HEK293 (cell line): ENCODE data around the gene TTC13.

ENCODE experiments used
- CTCF ChIP-seq: fragments of 450-650 bp; formaldehyde crosslinking; IDR thresholded peaks from 2 replicates; pipeline ENCODE4 v1.5.1; 2016; ENCODE audit warnings: missing biosample characterization, missing genetic modification characterization
- ELK4 ChIP-seq: IDR thresholded peaks from 2 replicates; pipeline ENCODE4 v1.6.1; 2011; ENCODE audit warnings: mild to moderate bottlenecking, low read depth, low read length, borderline replicate concordance
- FEZF1 ChIP-seq: fragments of 450-650 bp; formaldehyde crosslinking; IDR thresholded peaks from 2 replicates; pipeline ENCODE4 v1.5.1; 2016; ENCODE audit warnings: missing biosample characterization, missing genetic modification characterization
- GLIS1 ChIP-seq: fragments of 450-650 bp; formaldehyde crosslinking; IDR thresholded peaks from 2 replicates; pipeline ENCODE4 v1.5.1; 2016; ENCODE audit warnings: missing biosample characterization, missing genetic modification characterization
- HOXC10 ChIP-seq: sonication (generic); formaldehyde crosslinking; IDR thresholded peaks from 2 replicates; pipeline ENCODE4 v1.8.1; 2023; ENCODE audit warnings: mild to moderate bottlenecking, missing genetic modification reagents
- MYNN ChIP-seq: fragments of 450-650 bp; formaldehyde crosslinking; IDR thresholded peaks from 2 replicates; pipeline ENCODE4 v1.5.1; 2016; ENCODE audit warnings: missing biosample characterization, missing genetic modification characterization, borderline replicate concordance
- PRDM1 ChIP-seq: fragments of 450-650 bp; formaldehyde crosslinking; IDR thresholded peaks from 2 replicates; pipeline ENCODE4; 2016; ENCODE audit warnings: missing biosample characterization, missing genetic modification characterization
- REPIN1 ChIP-seq: fragments of 450-650 bp; formaldehyde crosslinking; IDR thresholded peaks from 2 replicates; pipeline ENCODE4 v1.5.1; 2017; ENCODE audit warnings: missing biosample characterization, missing genetic modification characterization, low read depth
- SETDB1 ChIP-seq: IDR thresholded peaks from one replicate; pipeline ENCODE4 v1.6.1; 2017; ENCODE audit warnings: mild to moderate bottlenecking, low read length, moderate library complexity, mixed read lengths; ENCODE audit not compliant: insufficient read length
- YY2 ChIP-seq: fragments of 450-650 bp; formaldehyde crosslinking; IDR thresholded peaks from 2 replicates; pipeline ENCODE4 v1.5.1; 2016; ENCODE audit warnings: missing biosample characterization, missing genetic modification characterization
- ZBTB20 ChIP-seq: fragments of 450-650 bp; formaldehyde crosslinking; IDR thresholded peaks from 2 replicates; pipeline ENCODE4 v1.5.1; 2016; ENCODE audit warnings: missing biosample characterization, missing genetic modification characterization
- ZFP37 ChIP-seq: fragments of 450-650 bp; formaldehyde crosslinking; IDR thresholded peaks from 2 replicates; pipeline ENCODE4 v1.5.1; 2016; ENCODE audit warnings: missing biosample characterization, missing genetic modification characterization
- ZFP69B ChIP-seq: fragments of 450-650 bp; formaldehyde crosslinking; IDR thresholded peaks from 2 replicates; pipeline ENCODE4 v1.5.1; 2016; ENCODE audit warnings: missing biosample characterization, missing genetic modification characterization
- ZNF133 ChIP-seq: fragments of 450-650 bp; formaldehyde crosslinking; IDR thresholded peaks from 2 replicates; pipeline ENCODE4 v1.5.1; 2016; ENCODE audit warnings: missing biosample characterization, missing genetic modification characterization
- ZNF140 ChIP-seq: fragments of 450-650 bp; formaldehyde crosslinking; IDR thresholded peaks from 2 replicates; pipeline ENCODE4 v1.5.1; 2016; ENCODE audit warnings: missing biosample characterization, missing genetic modification characterization
- ZNF146 ChIP-seq: fragments of 450-650 bp; formaldehyde crosslinking; IDR thresholded peaks from 2 replicates; pipeline ENCODE4 v1.5.1; 2016; ENCODE audit warnings: missing biosample characterization, missing genetic modification characterization
- ZNF2 ChIP-seq: fragments of 450-650 bp; formaldehyde crosslinking; IDR thresholded peaks from 2 replicates; pipeline ENCODE4 v1.5.1; 2016; ENCODE audit warnings: missing biosample characterization, missing genetic modification characterization
- ZNF214 ChIP-seq: fragments of 450-650 bp; formaldehyde crosslinking; IDR thresholded peaks from 2 replicates; pipeline ENCODE4 v1.5.1; 2017; ENCODE audit warnings: missing biosample characterization, mild to moderate bottlenecking, missing genetic modification characterization, borderline replicate concordance
- ZNF23 ChIP-seq: fragments of 450-650 bp; formaldehyde crosslinking; IDR thresholded peaks from 2 replicates; pipeline ENCODE4 v1.5.1; 2016; ENCODE audit warnings: missing biosample characterization, missing genetic modification characterization, borderline replicate concordance
- ZNF521 ChIP-seq: fragments of 450-650 bp; formaldehyde crosslinking; IDR thresholded peaks from 2 replicates; pipeline ENCODE4 v1.5.1; 2017; ENCODE audit warnings: missing biosample characterization, mild to moderate bottlenecking, missing genetic modification characterization
- ZNF548 ChIP-seq: fragments of 450-650 bp; formaldehyde crosslinking; IDR thresholded peaks from 2 replicates; pipeline ENCODE4 v1.5.1; 2016; ENCODE audit warnings: missing biosample characterization, missing genetic modification characterization
- ZNF549 ChIP-seq: fragments of 450-650 bp; IDR thresholded peaks from 2 replicates; pipeline ENCODE4 v1.5.1; 2018; ENCODE audit warnings: missing biosample characterization, missing genetic modification characterization, mild to moderate bottlenecking, inconsistent platforms, moderate library complexity
- ZNF561 ChIP-seq: fragments of 450-650 bp; IDR thresholded peaks from 2 replicates; pipeline ENCODE4 v1.5.1; 2018; ENCODE audit warnings: missing biosample characterization, missing genetic modification characterization, borderline replicate concordance
- ZNF76 ChIP-seq: fragments of 450-650 bp; formaldehyde crosslinking; IDR thresholded peaks from 2 replicates; pipeline ENCODE4; 2016; ENCODE audit warnings: low read depth, missing biosample characterization, missing genetic modification characterization, borderline replicate concordance
- ZNF768 ChIP-seq: fragments of 450-650 bp; formaldehyde crosslinking; IDR thresholded peaks from 2 replicates; pipeline ENCODE4 v1.5.1; 2018; ENCODE audit warnings: missing biosample characterization, mild to moderate bottlenecking, missing genetic modification characterization
- ZSCAN23 ChIP-seq: fragments of 450-650 bp; formaldehyde crosslinking; IDR thresholded peaks from 2 replicates; pipeline ENCODE4 v1.5.1; 2016; ENCODE audit warnings: missing biosample characterization, missing genetic modification characterization
- ZXDB ChIP-seq: fragments of 450-650 bp; formaldehyde crosslinking; IDR thresholded peaks from 2 replicates; pipeline ENCODE4 v1.5.1; 2016; ENCODE audit warnings: missing biosample characterization, missing genetic modification characterization
- TF ChIP-seq, protein P1 (sequence below): fragments of 450-650 bp; formaldehyde crosslinking; optimal IDR thresholded peaks from 2 replicates; pipeline ENCODE3; 2016; ENCODE audit warnings: missing biosample characterization, mild to moderate bottlenecking, missing genetic modification characterization
- TF ChIP-seq, protein P2 (sequence below): fragments of 450-650 bp; IDR thresholded peaks from 2 replicates; pipeline ENCODE4 v1.5.1; 2018; ENCODE audit warnings: missing biosample characterization, mild to moderate bottlenecking, missing genetic modification characterization
- TF ChIP-seq, protein P3 (sequence below): fragments of 450-650 bp; formaldehyde crosslinking; IDR thresholded peaks from 2 replicates; pipeline ENCODE4 v1.5.1; 2016; ENCODE audit warnings: missing biosample characterization, missing genetic modification characterization
- TF ChIP-seq, protein P4 (sequence below): fragments of 450-650 bp; formaldehyde crosslinking; IDR thresholded peaks from 2 replicates; pipeline ENCODE4 v1.5.1; 2016; ENCODE audit warnings: missing biosample characterization, missing genetic modification characterization

TTC13 gene

DNA sequence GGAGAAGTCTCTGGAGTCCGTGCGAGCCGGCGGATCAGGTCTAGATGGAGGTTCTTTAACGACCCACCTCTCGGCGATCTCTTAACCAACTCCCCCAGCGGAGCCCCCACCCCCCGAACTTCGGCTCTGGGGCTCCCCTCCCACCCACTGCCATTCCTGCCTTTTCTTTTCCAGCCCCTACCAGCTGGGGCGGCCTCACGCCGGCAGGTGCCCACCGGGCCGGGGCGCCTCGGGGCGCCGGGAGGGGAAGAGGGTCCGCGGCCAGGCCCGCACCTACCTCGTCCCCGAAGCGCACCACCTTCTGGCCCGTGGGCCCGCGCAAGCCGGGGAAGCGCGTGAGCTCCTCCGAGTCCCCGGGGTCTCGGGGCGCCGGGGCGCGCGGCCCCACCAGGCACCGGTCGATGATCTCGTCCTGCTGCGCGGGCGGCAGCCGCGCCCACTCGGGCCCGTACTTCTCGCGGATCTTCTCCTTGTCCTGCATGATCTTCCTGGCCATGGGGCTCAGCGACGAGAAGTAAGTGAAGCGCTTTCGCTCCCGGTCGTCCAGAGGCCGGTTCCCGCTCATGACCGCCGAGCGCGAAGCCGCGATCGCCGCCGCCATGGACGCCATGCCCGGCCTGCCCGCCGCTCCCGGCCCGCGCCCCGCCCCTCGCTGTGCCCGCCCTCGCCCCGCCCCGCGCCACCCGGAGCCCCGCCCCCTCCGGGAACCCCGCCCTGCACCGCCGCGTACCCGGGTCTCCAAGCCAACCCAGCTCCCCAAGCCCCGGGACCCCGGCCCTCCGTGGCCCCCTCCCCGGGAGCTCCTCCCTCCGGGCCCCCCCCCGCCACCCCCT, 110.5 kb downstream of the TTC13 start, which contains the start of gene C1orf198 (continued):
- no peak for TF ChIP-seq ZNF521 (tag by site-specific recombination)
- peak; percentile 21; the same call in 1 of the 2 replicates for TF ChIP-seq ZBTB20 (tag by site-specific recombination)
- no peak for TF ChIP-seq FEZF1 (tag by site-specific recombination)
- no peak for TF ChIP-seq SETDB1
- 0 out of 2 replicates have a peak, but pooled peaks have one; percentile 34 for TF ChIP-seq ZSCAN23 (tag by site-specific recombination)
- TF ChIP-seq REPIN1 (tag by site-specific recombination) = peak; percentile 94; the same call in 1 of the 2 replicates
- peak; percentile 30; the same call in 1 of the 2 replicates for TF ChIP-seq GLIS1
- TF ChIP-seq ELK4 = no peak
- TF ChIP-seq, protein P1, sequence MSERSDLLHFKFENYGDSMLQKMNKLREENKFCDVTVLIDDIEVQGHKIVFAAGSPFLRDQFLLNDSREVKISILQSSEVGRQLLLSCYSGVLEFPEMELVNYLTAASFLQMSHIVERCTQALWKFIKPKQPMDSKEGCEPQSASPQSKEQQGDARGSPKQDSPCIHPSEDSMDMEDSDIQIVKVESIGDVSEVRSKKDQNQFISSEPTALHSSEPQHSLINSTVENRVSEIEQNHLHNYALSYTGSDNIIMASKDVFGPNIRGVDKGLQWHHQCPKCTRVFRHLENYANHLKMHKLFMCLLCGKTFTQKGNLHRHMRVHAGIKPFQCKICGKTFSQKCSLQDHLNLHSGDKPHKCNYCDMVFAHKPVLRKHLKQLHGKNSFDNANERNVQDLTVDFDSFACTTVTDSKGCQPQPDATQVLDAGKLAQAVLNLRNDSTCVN (tag by site-specific recombination) = peak; percentile 99
- TF ChIP-seq, protein P2, sequence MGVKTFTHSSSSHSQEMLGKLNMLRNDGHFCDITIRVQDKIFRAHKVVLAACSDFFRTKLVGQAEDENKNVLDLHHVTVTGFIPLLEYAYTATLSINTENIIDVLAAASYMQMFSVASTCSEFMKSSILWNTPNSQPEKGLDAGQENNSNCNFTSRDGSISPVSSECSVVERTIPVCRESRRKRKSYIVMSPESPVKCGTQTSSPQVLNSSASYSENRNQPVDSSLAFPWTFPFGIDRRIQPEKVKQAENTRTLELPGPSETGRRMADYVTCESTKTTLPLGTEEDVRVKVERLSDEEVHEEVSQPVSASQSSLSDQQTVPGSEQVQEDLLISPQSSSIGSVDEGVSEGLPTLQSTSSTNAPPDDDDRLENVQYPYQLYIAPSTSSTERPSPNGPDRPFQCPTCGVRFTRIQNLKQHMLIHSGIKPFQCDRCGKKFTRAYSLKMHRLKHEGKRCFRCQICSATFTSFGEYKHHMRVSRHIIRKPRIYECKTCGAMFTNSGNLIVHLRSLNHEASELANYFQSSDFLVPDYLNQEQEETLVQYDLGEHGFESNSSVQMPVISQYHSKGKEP = 0 out of 2 replicates have a peak, but pooled peaks have one; percentile 21
- TF ChIP-seq ZNF133 (tag by site-specific recombination) = no peak
- TF ChIP-seq ZNF23 = no peak
- TF ChIP-seq ZNF76 (tag by site-specific recombination) = peak; percentile 66; the same call in 1 of the 2 replicates
- no peak for TF ChIP-seq ZNF549 (tag by site-specific recombination)
- no peak for TF ChIP-seq ZFP37
- peak; percentile 44; the same call in 1 of the 2 replicates for TF ChIP-seq ZNF2
- TF ChIP-seq ZNF548 (tag by site-specific recombination) = no peak
- peak; percentile 90 for TF ChIP-seq YY2
- no peak; the same call in 1 of the 2 replicates for TF ChIP-seq ZNF768 (tag by site-specific recombination)
- no peak for TF ChIP-seq HOXC10 (CRISPR knock-in tag)
- no peak for TF ChIP-seq MYNN (tag by site-specific recombination)
- TF ChIP-seq, protein P3, sequence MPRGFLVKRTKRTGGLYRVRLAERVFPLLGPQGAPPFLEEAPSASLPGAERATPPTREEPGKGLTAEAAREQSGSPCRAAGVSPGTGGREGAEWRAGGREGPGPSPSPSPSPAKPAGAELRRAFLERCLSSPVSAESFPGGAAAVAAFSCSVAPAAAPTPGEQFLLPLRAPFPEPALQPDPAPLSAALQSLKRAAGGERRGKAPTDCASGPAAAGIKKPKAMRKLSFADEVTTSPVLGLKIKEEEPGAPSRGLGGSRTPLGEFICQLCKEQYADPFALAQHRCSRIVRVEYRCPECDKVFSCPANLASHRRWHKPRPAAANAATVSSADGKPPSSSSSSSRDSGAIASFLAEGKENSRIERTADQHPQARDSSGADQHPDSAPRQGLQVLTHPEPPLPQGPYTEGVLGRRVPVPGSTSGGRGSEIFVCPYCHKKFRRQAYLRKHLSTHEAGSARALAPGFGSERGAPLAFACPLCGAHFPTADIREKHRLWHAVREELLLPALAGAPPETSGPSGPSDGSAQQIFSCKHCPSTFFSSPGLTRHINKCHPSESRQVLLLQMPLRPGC (tag by site-specific recombination) = peak; percentile 77
- TF ChIP-seq PRDM1 (tag by site-specific recombination) = no peak
- peak; percentile 92; the same call in 1 of the 2 replicates for TF ChIP-seq ZNF561
- no peak for TF ChIP-seq ZNF214 (tag by site-specific recombination)
- peak; percentile 56; the same call in 1 of the 2 replicates for TF ChIP-seq ZXDB
- peak; percentile 82 for TF ChIP-seq ZFP69B (tag by site-specific recombination)
- peak; percentile 29; the same call in 1 of the 2 replicates for TF ChIP-seq CTCF (tag by site-specific recombination)
- TF ChIP-seq ZNF146 = no peak
- no peak for TF ChIP-seq ZNF140 (tag by site-specific recombination)
- TF ChIP-seq, protein P4, sequence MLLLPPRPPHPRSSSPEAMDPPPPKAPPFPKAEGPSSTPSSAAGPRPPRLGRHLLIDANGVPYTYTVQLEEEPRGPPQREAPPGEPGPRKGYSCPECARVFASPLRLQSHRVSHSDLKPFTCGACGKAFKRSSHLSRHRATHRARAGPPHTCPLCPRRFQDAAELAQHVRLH (tag by site-specific recombination) = no peak
